Gastrocnemius medialis (tissue), 4 donors: Measurements from ENCODE around the gene NUDT4. TPM values are rescaled to one million over a fixed set of nuclear protein-coding genes. Genes with fewer than 3 reads are reported as not detected.
"Not testable (repeated sequence)": the region's sequence is repeated elsewhere in the genome, so short reads cannot be mapped to it uniquely, and the experiment has no call there.

Experiments
- ATAC-seq, 2 donors: fragments of 150-250 bp; one replicate each; pipeline ENCODE4 v1.9.1; 2016
- DNase-seq, 2 donors: peaks; one replicate each; pipeline ENCODE4 v3.0.0-alpha.2; 2019
- H3K27ac ChIP-seq, 4 donors: fragments of 200-600 bp; sonication (generic); 1 replicate in 1 of 4; 2 replicates in 3 of 4; pipeline ENCODE4 v1.5.1; 2016 to 2018; ENCODE audit warnings: mild to moderate bottlenecking in 2 of 4, moderate library complexity in 1 of 4
- H3K27me3 ChIP-seq, 3 donors: fragments of 200-600 bp; sonication (generic) in 2 of 3; 1 replicate in 1 of 3; 2 replicates in 2 of 3; pipeline versions ENCODE4 v1.5.1 to v1.6.0; 2016 to 2019; ENCODE audit warnings: mild to moderate bottlenecking in 1 of 3, moderate library complexity in 1 of 3
- H3K36me3 ChIP-seq, 2 donors: fragments of 200-600 bp; sonication (generic) in 1 of 2; one replicate each; pipeline ENCODE4 v1.5.1; 2017 to 2018
- H3K4me1 ChIP-seq, 2 donors: fragments of 200-600 bp; sonication (generic) in 1 of 2; one replicate each; pipeline ENCODE4 v1.5.1; 2016 to 2017; ENCODE audit warnings: mild to moderate bottlenecking in 2 of 2
- H3K4me3 ChIP-seq, 4 donors: fragments of 200-600 bp; sonication (generic) in 3 of 4; 1 replicate in 1 of 4; 2 replicates in 3 of 4; pipeline ENCODE4 v1.5.1; 2016 to 2019; ENCODE audit warnings: mild to moderate bottlenecking in 2 of 4
- H3K9me3 ChIP-seq, 3 donors: fragments of 200-600 bp; sonication (generic) in 2 of 3; 1 replicate in 1 of 3; 2 replicates in 2 of 3; pipeline ENCODE4 v1.5.1; 2016 to 2019
- CTCF ChIP-seq, 5 experiments: fragments of 450-650 bp in 3 of 5; fragments of 200-600 bp in 2 of 5; sonication (generic) in 2 of 5; IDR thresholded peaks in 4 of 5; conservative IDR thresholded peaks in 1 of 5; 1 replicate in 4 of 5; 2 replicates in 1 of 5; pipeline ENCODE4 v1.5.1; 2016 to 2019; ENCODE audit warnings: antibody characterized with exemption in 5 of 5, mild to moderate bottlenecking in 3 of 5, moderate library complexity in 3 of 5
- POLR2A ChIP-seq, 2 donors: fragments of 450-650 bp; IDR thresholded peaks; one replicate each; pipeline ENCODE4 v1.6.1; 2017; ENCODE audit warnings: antibody characterized with exemption in 2 of 2, mild to moderate bottlenecking in 2 of 2, moderate library complexity in 2 of 2
- in situ Hi-C, 4 donors: fragments of 200-750 bp; cut with MboI; loops; one replicate each; pipeline versions ENCODE4 v1.15.0 to v1.8.0; 2017; ENCODE audit warnings: low sequenced_read_pairs in 4 of 4
- intact Hi-C: fragments of 100-400 bp; cut with DNase I; formaldehyde crosslinking; loops from one replicate; pipeline ENCODE4 v1.15.1; 2023; ENCODE audit warnings: low total_unique reads
- total RNA-seq, 4 donors: library from RNA; depleted of rRNA; stranded (reverse); fragments of >200 nt; gene quantifications; one replicate each; pipeline versions ENCODE4 v1.1.0 to v1.2.3, GENCODE V29; 2016

The NUDT4 gene
- total RNA-seq, 4 donors from 2014 or later = 26.8 to 299 (median 51.1) TPM

GRCh38 chr12:93379326-93379980, 1.7 kb downstream of the NUDT4 start:
- no peak for TF ChIP-seq CTCF (IDR thresholded peaks at IDR 0.05 in 4 of 5, conservative IDR thresholded peaks at IDR 0.05 in 1 of 5)
- DNase-seq = no peak
- in situ Hi-C loops = no loop called here
- peaks cover 24 to 61% of the 10 kb centered on the region in 2 donors for H3K4me1 ChIP-seq
- peak overlapping the region; percentile 93 to 98 (median 96) for H3K4me3 ChIP-seq
- intact Hi-C loops = loop anchor here (5.0 kb wide), 3 partner anchors 33 to 252 kb away; no protein-coding TSS in a partner anchor
- H3K9me3 ChIP-seq = no peaks in the 10 kb centered on the region
- no peak for ATAC-seq
- H3K27me3 ChIP-seq = no peaks in the 10 kb centered on the region
- H3K27ac ChIP-seq = peak overlapping the region; percentile 97 to 99 (median 98)
- peaks cover 0 to 4% of the 10 kb centered on the region in 2 donors for H3K36me3 ChIP-seq

GRCh38 chr12:93379981-93380361, 2.2 kb downstream of the NUDT4 start:
- in situ Hi-C loops (no loop called here), intact Hi-C loops (loop anchor here (5.0 kb wide), 3 partner anchors 32 to 253 kb away; no protein-coding TSS in a partner anchor)
- Histone ChIP-seq H3K27ac (peak overlapping the region; percentile 97 to 99 (median 98)), H3K4me1 (peaks cover 29 to 65% of the 10 kb centered on the region in 2 donors), H3K9me3 (no peaks in the 10 kb centered on the region), H3K36me3 (peaks cover 0 to 4% of the 10 kb centered on the region in 2 donors), H3K4me3 (peak overlapping the region; percentile 93 to 98 (median 96)), H3K27me3 (no peaks in the 10 kb centered on the region)
- ATAC-seq = no peak
- no peak for DNase-seq
- peak in 1 of 2 donors; percentile 45 for TF ChIP-seq POLR2A (IDR thresholded peaks at IDR 0.05)
- no peak for TF ChIP-seq CTCF (IDR thresholded peaks at IDR 0.05 in 4 of 5, conservative IDR thresholded peaks at IDR 0.05 in 1 of 5)

- Histone ChIP-seq H3K9me3 (no peaks in the 10 kb centered on the region), H3K4me1 (peaks cover 32 to 69% of the 10 kb centered on the region in 2 donors), H3K27ac (peak overlapping the region; percentile 97 to 99 (median 98)), H3K27me3 (no peaks in the 10 kb centered on the region), H3K36me3 (peaks cover 0 to 4% of the 10 kb centered on the region in 2 donors), H3K4me3 (peak overlapping the region; percentile 93 to 98 (median 96))
- peak in 1 of 5 experiments; percentile 16 for TF ChIP-seq CTCF (IDR thresholded peaks at IDR 0.05 in 4 of 5, conservative IDR thresholded peaks at IDR 0.05 in 1 of 5)
- no peak for TF ChIP-seq POLR2A (IDR thresholded peaks at IDR 0.05)
- DNase-seq (no peak), ATAC-seq (no peak)
- in situ Hi-C loops = no loop called here
- intact Hi-C loops = no loop called here
These were observed 2.9 kb downstream of the NUDT4 start for GRCh38 chr12:93380480-93381121.

- Histone ChIP-seq H3K27me3 (no peaks in the 10 kb centered on the region), H3K27ac (peak overlapping the region; percentile 97 to 99 (median 98)), H3K36me3 (peaks cover 0 to 4% of the 10 kb centered on the region in 2 donors), H3K9me3 (no peaks in the 10 kb centered on the region), H3K4me3 (peak overlapping the region; percentile 93 to 98 (median 96)), H3K4me1 (peaks cover 27 to 62% of the 10 kb centered on the region in 2 donors)
- no peak for ATAC-seq
- TF ChIP-seq CTCF (IDR thresholded peaks at IDR 0.05 in 4 of 5, conservative IDR thresholded peaks at IDR 0.05 in 1 of 5) (no peak), POLR2A (IDR thresholded peaks at IDR 0.05) (no peak)
- no peak for DNase-seq
- intact Hi-C loops (no loop called here), in situ Hi-C loops (no loop called here)
These were observed 3.6 kb downstream of the NUDT4 start for GRCh38 chr12:93381161-93381975.

GRCh38 chr12:93381976-93382437, 4.3 kb downstream of the NUDT4 start:
- H3K36me3 ChIP-seq, H3K27me3 ChIP-seq, intact Hi-C loops, ATAC-seq, DNase-seq, H3K9me3 ChIP-seq, in situ Hi-C loops: not testable (repeated sequence)
- peak overlapping the region; percentile 97 to 99 (median 98) for H3K27ac ChIP-seq
- H3K4me3 ChIP-seq = peak overlapping the region in 1 of 4 donors; percentile 97
- peaks cover 22 to 58% of the 10 kb centered on the region in 2 donors for H3K4me1 ChIP-seq
